ENCODE data around the gene PRKCE. TPM values are rescaled to one million over a fixed set of nuclear protein-coding genes. Genes with fewer than 3 reads are reported as not detected.

The PRKCE gene
- total and polyA plus RNA-seq, 2 donors (not counting 3 experiments of a cell fraction or from before 2014, with no cell fraction given) = 27.9 to 33.9 TPM

GRCh38 chr2:45786030-45786835 is 134.8 kb downstream of the PRKCE start:
- H2AFZ ChIP-seq (ENCODE audit: low read depth, low read length) = no peak overlapping the region
- no peak overlapping the region for H3K9ac ChIP-seq (replicated peaks; ENCODE audit: extremely low read depth, insufficient read depth, low read length)
- H3K27me3 ChIP-seq (ENCODE audit: control insufficient read depth in 2 of 2, insufficient read depth in 2 of 2, low read length in 2 of 2) = no peaks in the 10 kb centered on the region
- no peak overlapping the region for H3K27ac ChIP-seq (ENCODE audit: insufficient read depth, low read depth, low read length)
- ChIA-PET POLR2A (no interaction called here), CTCF (interaction anchor here (1.3 kb wide), 1 partner anchor 8 kb away, joined by 7 read pairs; no protein-coding TSS in a partner anchor)
- no peak overlapping the region for H3K4me3 ChIP-seq (replicated peaks in 1 of 3; ENCODE audit: insufficient read depth in 1 of 3, low read depth in 1 of 3, low read length in 3 of 3)
- DNase-seq (ENCODE audit: low read depth, low spot score) (no peak), FAIRE-seq (no peak)
- no peaks in the 10 kb centered on the region for H4K20me1 ChIP-seq (replicated peaks; ENCODE audit: control insufficient read depth, extremely low read depth, insufficient read depth, low read length)
- no peak for TF ChIP-seq EZH2 (IDR thresholded peaks at IDR 0.05; ENCODE audit: borderline replicate concordance, low read depth, low read length, severe bottlenecking)
- no peak for TF ChIP-seq MYC (IDR thresholded peaks at IDR 0.05; ENCODE audit: low read depth, low read length)
- TF ChIP-seq POLR2A (IDR thresholded peaks at IDR 0.05; ENCODE audit: low read depth, low read length) = no peak
- TF ChIP-seq GATA2 (IDR thresholded peaks at IDR 0.05; ENCODE audit: insufficient read depth, insufficient read length, low read depth, low read length) = no peak
- TF ChIP-seq POLR2AphosphoS5 (IDR thresholded peaks at IDR 0.05; ENCODE audit: insufficient read depth, low read depth, low read length) = no peak
- TF ChIP-seq, protein P1, sequence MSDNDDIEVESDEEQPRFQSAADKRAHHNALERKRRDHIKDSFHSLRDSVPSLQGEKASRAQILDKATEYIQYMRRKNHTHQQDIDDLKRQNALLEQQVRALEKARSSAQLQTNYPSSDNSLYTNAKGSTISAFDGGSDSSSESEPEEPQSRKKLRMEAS (IDR thresholded peaks at IDR 0.05; ENCODE audit: insufficient read depth, insufficient read length) = no peak
- no peak for TF ChIP-seq FOS (IDR thresholded peaks at IDR 0.05; ENCODE audit: borderline replicate concordance, insufficient read depth, low read length)
- H3K4me2 ChIP-seq (ENCODE audit: insufficient read depth, low read length) = no peak overlapping the region
- no TSS peak for BruUV-seq (replicated peaks)
- intact Hi-C loops (cut with micrococcal nuclease) (no loop called here), dilution Hi-C loops (cut with MboI; ENCODE audit: extremely low pct_ligation_motif_present, low sequenced_read_pairs) (no loop called here)
- no peaks in the 10 kb centered on the region for H3K9me1 ChIP-seq (replicated peaks; ENCODE audit: control insufficient read depth, extremely low read depth, insufficient read depth, low read length)
- peaks cover 21% of the 10 kb centered on the region for H3K4me1 ChIP-seq (ENCODE audit: control insufficient read depth, extremely low read depth, insufficient read depth, low read length)
- H3K79me2 ChIP-seq (ENCODE audit: control insufficient read depth, insufficient read depth, low read length) = no peaks in the 10 kb centered on the region
- no peaks in the 10 kb centered on the region for H3K9me3 ChIP-seq (replicated peaks; ENCODE audit: control insufficient read depth, insufficient read depth, low read length)
- no peaks in the 10 kb centered on the region for H3K36me3 ChIP-seq (ENCODE audit: control insufficient read depth in 2 of 2, extremely low read depth in 1 of 2, insufficient read depth in 2 of 2, low read length in 2 of 2)
